Activated naive CD4-positive, alpha-beta T cell treated with anti-CD3 and anti-CD28 coated beads for 36 hours (primary cell): ENCODE data around the gene TAPBP. TPM values are rescaled to one million over a fixed set of nuclear protein-coding genes. Genes with fewer than 3 reads are reported as not detected.
A peak's percentile ranks its signal among the peaks of the same experiment; 100 is the strongest.
"Not testable (repeated sequence)": the region's sequence is repeated elsewhere in the genome, so short reads cannot be mapped to it uniquely, and the experiment has no call there.

Source experiments
- CTCF ChIA-PET: fragments of 350-600 bp; sonication (Branson Sonifier 250); formaldehyde crosslinking; loops from one replicate; lab custom pipeline; 2021; ENCODE audit warnings: antibody characterized with exemption; lab: Charles Lee
- DNase-seq: peaks from one replicate; pipeline ENCODE4 v3.0.0-alpha.2; 2020
- H3K27ac Mint-ChIP-seq: one replicate; pipeline ENCODE4 v1.8.0; 2021; ENCODE audit warnings: mild to moderate bottlenecking, mixed read lengths
- H3K27me3 Mint-ChIP-seq: one replicate; pipeline ENCODE4 v1.8.0; 2021; ENCODE audit warnings: low read depth, mixed read lengths
- H3K36me3 Mint-ChIP-seq: one replicate; pipeline ENCODE4 v1.8.0; 2021; ENCODE audit warnings: low read depth, mixed read lengths
- H3K4me1 Mint-ChIP-seq: one replicate; pipeline ENCODE4 v1.8.0; 2021; ENCODE audit warnings: low read depth, mixed read lengths
- H3K4me3 Mint-ChIP-seq: one replicate; pipeline ENCODE4 v1.8.0; 2021; ENCODE audit warnings: mild to moderate bottlenecking, moderate library complexity, mixed read lengths
- H3K9me3 Mint-ChIP-seq: one replicate; pipeline ENCODE4 v1.8.0; 2021; ENCODE audit warnings: mixed read lengths
- intact Hi-C: fragments of 100-400 bp; cut with micrococcal nuclease; formaldehyde crosslinking; loops from one replicate; pipeline ENCODE4 v1.15.1; 2023
- total RNA-seq, 2 experiments: library from RNA; stranded (reverse); gene quantifications; one replicate each; pipeline ENCODE4 v1.2.3, GENCODE V29; 2021

Gene TAPBP
- total RNA-seq, 2 experiments from 2014 or later: 184 TPM

- no peak overlapping the region for H3K4me3 Mint-ChIP-seq
- H3K27ac Mint-ChIP-seq: peak overlapping the region; percentile 94
- H3K36me3 Mint-ChIP-seq: peaks cover 39% of the 10 kb centered on the region
- H3K4me1 Mint-ChIP-seq: peaks cover 38% of the 10 kb centered on the region
- H3K9me3 Mint-ChIP-seq: no peaks in the 10 kb centered on the region
- CTCF ChIA-PET: interaction anchor here (0.5 to 3.0 kb wide), 5 partner anchors 10 to 86 kb away, joined by 3 to 21 read pairs (median 5); partner anchors contain the start of genes PFDN6 and WDR46
- intact Hi-C loops: loop anchor here (10.0 kb wide), 1 partner anchor 296 kb away; no protein-coding TSS in a partner anchor
- no peaks in the 10 kb centered on the region for H3K27me3 Mint-ChIP-seq
- no peak for DNase-seq
Measured at GRCh38 chr6:33278392-33278741, 35.5 kb downstream of the TAPBP start.

GRCh38 chr6:33277663-33278391 lies 36.1 kb downstream of the TAPBP start:
- Mint-ChIP-seq H3K4me1 (peaks cover 41% of the 10 kb centered on the region), H3K27me3 (no peaks in the 10 kb centered on the region), H3K4me3 (peak overlapping the region; percentile 84), H3K36me3 (peaks cover 43% of the 10 kb centered on the region), H3K27ac (peak overlapping the region; percentile 94), H3K9me3 (no peaks in the 10 kb centered on the region)
- CTCF ChIA-PET: interaction anchor here (0.5 to 3.0 kb wide), 11 partner anchors 11 to 431 kb away, joined by 3 to 21 read pairs (median 5); partner anchors contain the start of genes PFDN6, WDR46 and ZBTB9
- intact Hi-C loops: loop anchor here (1.0 to 10.0 kb wide), 2 partner anchors 21 to 297 kb away; no protein-coding TSS in a partner anchor
- peak; percentile 47 for DNase-seq

GRCh38 chr6:33276864-33277662 lies 36.8 kb downstream of the TAPBP start, which contains the start of gene B3GALT4:
TSS of gene B3GALT4 (plus strand) at chr6:33277123. CDS start at chr6:33277420, 297 bp downstream.
- no peaks in the 10 kb centered on the region for H3K27me3 Mint-ChIP-seq
- CTCF ChIA-PET: interaction anchor here (0.7 to 3.0 kb wide), 12 partner anchors 10 to 431 kb away, joined by 3 to 21 read pairs (median 4); partner anchors contain the start of genes PFDN6, WDR46 and ZBTB9
- intact Hi-C loops: loop anchor here (1.0 to 10.0 kb wide), 2 partner anchors 22 to 298 kb away; no protein-coding TSS in a partner anchor
- peak within 1 kb of the TSS; percentile 94 for H3K27ac Mint-ChIP-seq
- DNase-seq: peak; percentile 73
- H3K4me1 Mint-ChIP-seq: peaks cover 45% of the 10 kb centered on the region
- H3K36me3 Mint-ChIP-seq: peaks cover 51% of the 10 kb centered on the region
- no peaks in the 10 kb centered on the region for H3K9me3 Mint-ChIP-seq
- H3K4me3 Mint-ChIP-seq: peak within 1 kb of the TSS; percentile 99

- peak overlapping the region; percentile 99 for H3K4me3 Mint-ChIP-seq
- intact Hi-C loops: loop anchor here (10.0 kb wide), 1 partner anchor 298 kb away; no protein-coding TSS in a partner anchor
- H3K27me3 Mint-ChIP-seq: no peaks in the 10 kb centered on the region
- CTCF ChIA-PET: interaction anchor here (0.7 to 3.0 kb wide), 9 partner anchors 10 to 430 kb away, joined by 3 to 21 read pairs (median 6); partner anchors contain the start of genes PFDN6 and WDR46
- no peak for DNase-seq
- H3K27ac Mint-ChIP-seq: peak overlapping the region; percentile 87
- peaks cover 53% of the 10 kb centered on the region for H3K36me3 Mint-ChIP-seq
- peaks cover 45% of the 10 kb centered on the region for H3K4me1 Mint-ChIP-seq
- no peaks in the 10 kb centered on the region for H3K9me3 Mint-ChIP-seq
Measured at GRCh38 chr6:33276581-33276863, 37.4 kb downstream of the TAPBP start.

GRCh38 chr6:33275795-33276580 lies 37.9 kb downstream of the TAPBP start:
- not testable (repeated sequence) for H3K9me3 Mint-ChIP-seq, DNase-seq, H3K27me3 Mint-ChIP-seq
- Mint-ChIP-seq H3K4me1 (peaks cover 45% of the 10 kb centered on the region), H3K27ac (peak overlapping the region; percentile 87), H3K36me3 (peaks cover 52% of the 10 kb centered on the region), H3K4me3 (peak overlapping the region; percentile 99)
- CTCF ChIA-PET: interaction anchor here (2.2 to 3.0 kb wide), 4 partner anchors 13 to 69 kb away, joined by 7 to 21 read pairs (median 10); partner anchors contain the start of genes PFDN6 and WDR46
- intact Hi-C loops: loop anchor here (10.0 kb wide), 1 partner anchor 299 kb away; no protein-coding TSS in a partner anchor

- peaks cover 57% of the 10 kb centered on the region for H3K4me1 Mint-ChIP-seq
- H3K4me3 Mint-ChIP-seq: peak overlapping the region; percentile 99
- H3K36me3 Mint-ChIP-seq: peaks cover 54% of the 10 kb centered on the region
- no peak for DNase-seq
- H3K9me3 Mint-ChIP-seq: no peaks in the 10 kb centered on the region
- intact Hi-C loops: loop anchor here (10.0 kb wide), 1 partner anchor 301 kb away; no protein-coding TSS in a partner anchor
- CTCF ChIA-PET: no interaction called here
- H3K27me3 Mint-ChIP-seq: no peaks in the 10 kb centered on the region
- peak overlapping the region; percentile 76 for H3K27ac Mint-ChIP-seq
Measured at GRCh38 chr6:33273924-33274902, 39.7 kb downstream of the TAPBP start.

GRCh38 chr6:33273129-33273923 lies 40.6 kb downstream of the TAPBP start:
- peaks cover 50% of the 10 kb centered on the region for H3K4me1 Mint-ChIP-seq
- peaks cover 54% of the 10 kb centered on the region for H3K36me3 Mint-ChIP-seq
- CTCF ChIA-PET: interaction anchor here (0.5 kb wide), 1 partner anchor 25 kb away, joined by 3 read pairs; no protein-coding TSS in a partner anchor

GRCh38 chr6:33272275-33273128 lies 41.4 kb downstream of the TAPBP start:
- Mint-ChIP-seq H3K4me3 (peak overlapping the region; percentile 99), H3K27ac (peak overlapping the region; percentile 100), H3K4me1 (peaks cover 46% of the 10 kb centered on the region), H3K36me3 (peaks cover 60% of the 10 kb centered on the region), H3K27me3 (no peaks in the 10 kb centered on the region), H3K9me3 (no peaks in the 10 kb centered on the region)
- intact Hi-C loops: loop anchor here (1.0 to 10.0 kb wide), 4 partner anchors 51 to 302 kb away; partner anchors contain the start of gene KIFC1
- CTCF ChIA-PET: interaction anchor here (0.5 to 2.8 kb wide), 3 partner anchors 16 to 24 kb away, joined by 3 to 9 read pairs (median 3); partner anchors contain the start of gene WDR46
- DNase-seq: no peak

More at GRCh38 chr6:33273129-33273923, 40.6 kb downstream of the TAPBP start:
- H3K4me3 Mint-ChIP-seq: peak overlapping the region; percentile 99
- DNase-seq: no peak
- intact Hi-C loops: loop anchor here (10.0 kb wide), 1 partner anchor 301 kb away; no protein-coding TSS in a partner anchor
- H3K9me3 Mint-ChIP-seq: no peaks in the 10 kb centered on the region
- H3K27me3 Mint-ChIP-seq: no peaks in the 10 kb centered on the region
- H3K27ac Mint-ChIP-seq: peak overlapping the region; percentile 100
